A549 (cell line): ENCODE measurements around the gene ITPRIPL1. TPM values are rescaled to one million over a fixed set of nuclear protein-coding genes. Genes with fewer than 3 reads are reported as not detected.

Source experiments
- ATAC-seq, 2 experiments: fragments of 200-7000 bp in 1 of 2; fragments of >200 bp in 1 of 2; cut with Nextera tagmentation in 1 of 2; cut with Tn5 transposase in 1 of 2; 3 replicates each; pipeline versions ENCODE4 v1.8.0 to v1.9.1; 2018 to 2020; ENCODE audit warnings: mild to moderate bottlenecking in 1 of 2, moderate library complexity in 1 of 2
- CTCF ChIA-PET: fragments of 300-600 bp; sonication (Branson Sonifier 250); formaldehyde crosslinking; extraction: SDS; loops from one replicate; lab custom pipeline; 2021; ENCODE audit warnings: antibody characterized with exemption, inconsistent platforms; lab: Yijun Ruan, JAX
- POLR2A ChIA-PET: fragments of 350-600 bp; formaldehyde crosslinking; extraction: SDS; loops from one replicate; lab custom pipeline; 2021; ENCODE audit warnings: antibody characterized with exemption, inconsistent platforms; lab: Yijun Ruan, JAX
- DNase-seq, 2 experiments: peaks; one replicate each; pipeline versions ENCODE4 v3.0.0 to v3.0.0-alpha.2; 2011 to 2016; ENCODE audit warnings: low read depth in 1 of 2, low spot score in 1 of 2
- FAIRE-seq: peaks from 2 replicates; lab custom pipeline; 2011; peaks lifted over from hg19 to GRCh38; lab: Jason Lieb, UNC
- H3K27ac ChIP-seq, 2 experiments: fragments of >200 bp; sonication (Bioruptor Twin); formaldehyde crosslinking; 3 replicates each; pipeline ENCODE4 v1.5.1; 2016 to 2017
- H3K4me1 ChIP-seq: fragments of >200 bp; sonication (Bioruptor Twin); formaldehyde crosslinking; 3 replicates; pipeline ENCODE4 v1.6.1; 2016
- H3K4me2 ChIP-seq: fragments of >200 bp; sonication (Bioruptor Twin); formaldehyde crosslinking; 3 replicates; pipeline ENCODE4 v1.6.1; 2016
- H3K4me3 ChIP-seq: fragments of >200 bp; sonication (Bioruptor Twin); formaldehyde crosslinking; 3 replicates; pipeline ENCODE4 v1.5.1; 2016
- H3K9me3 ChIP-seq: fragments of >200 bp; sonication (Bioruptor Twin); formaldehyde crosslinking; 3 replicates; pipeline ENCODE4 v1.6.1; 2016
- CBX8 ChIP-seq: fragments of 200-600 bp; sonication (generic); IDR thresholded peaks from 2 replicates; pipeline ENCODE4 v1.6.1; 2016
- CEBPB ChIP-seq, 2 experiments: fragments of >200 bp in 1 of 2; sonication (Bioruptor Twin) in 1 of 2; formaldehyde crosslinking in 1 of 2; IDR thresholded peaks; 2 replicates each; pipeline ENCODE4 v1.6.1; 2012 to 2016
- EHF ChIP-seq: fragments of 250-450 bp; sonication (Bioruptor Pico); IDR thresholded peaks from 2 replicates; pipeline ENCODE4 v1.5.0; 2020; ENCODE audit warnings: mild to moderate bottlenecking
- EHMT2 ChIP-seq: fragments of 200-600 bp; sonication (generic); IDR thresholded peaks from 2 replicates; pipeline ENCODE4 v1.6.1; 2016; ENCODE audit warnings: antibody characterized with exemption, low read depth, mild to moderate bottlenecking, moderate library complexity
- EP300 ChIP-seq, 2 experiments: fragments of >200 bp; sonication (Bioruptor Twin); formaldehyde crosslinking; IDR thresholded peaks; 2 replicates in 1 of 2; 3 replicates in 1 of 2; pipeline ENCODE4 v1.6.1; 2016 to 2017
- FOSB ChIP-seq: fragments of 250-450 bp; sonication (Bioruptor Pico); IDR thresholded peaks from 2 replicates; pipeline ENCODE4 v1.5.0; 2020; ENCODE audit warnings: mild to moderate bottlenecking, moderate library complexity
- JUN ChIP-seq, 2 experiments: fragments of >200 bp; sonication (Bioruptor Twin); formaldehyde crosslinking; IDR thresholded peaks; 2 replicates in 1 of 2; 3 replicates in 1 of 2; pipeline ENCODE4 v1.6.1; 2016 to 2017
- KDM5A ChIP-seq: fragments of 200-600 bp; sonication (generic); IDR thresholded peaks from 2 replicates; pipeline ENCODE4 v1.6.1; 2016; ENCODE audit warnings: antibody characterized with exemption, mild to moderate bottlenecking
- NFE2L2 ChIP-seq: fragments of 150-350 bp; conservative IDR thresholded peaks from 2 replicates; pipeline ENCODE4 v1.6.1; 2014; ENCODE audit warnings: low read length
- RAD21 ChIP-seq, 2 experiments: fragments of >200 bp in 1 of 2; sonication (Bioruptor Twin) in 1 of 2; formaldehyde crosslinking in 1 of 2; IDR thresholded peaks in 1 of 2; conservative IDR thresholded peaks in 1 of 2; 2 replicates in 1 of 2; 3 replicates in 1 of 2; pipeline ENCODE4 v1.6.1; 2012 to 2018; ENCODE audit warnings: inconsistent platforms in 1 of 2
- ZSCAN20 ChIP-seq: fragments of 250-450 bp; sonication (Bioruptor Pico); IDR thresholded peaks from 2 replicates; pipeline ENCODE4 v1.8.0; 2022; ENCODE audit warnings: mild to moderate bottlenecking, moderate library complexity
- WGBS: methylation state at CpG from one replicate; pipeline ENCODE4 v1.1.6; 2017; ENCODE audit errors: missing lambda C conversion rate; 5-methylcytosine and 5-hydroxymethylcytosine counted together
- polyA plus RNA-seq, 4 experiments: library from polyadenylated mRNA; depleted of rRNA in 3 of 4; stranded (reverse); fragments of >200 nt; fragmentation: RNase III in 1 of 4; extraction: RNeasy Plus Mini Kit Qiagen cat#74134 plus additional on column Dnase treatment in 1 of 4; gene quantifications; 2 replicates in 3 of 4; 3 replicates in 1 of 4; pipeline ENCODE4 v1.2.3, GENCODE V29; 2011 to 2017
- TF ChIP-seq, protein P1 (sequence below): IDR thresholded peaks from 2 replicates; pipeline ENCODE4 v1.6.1; 2012; ENCODE audit warnings: low read depth, borderline replicate concordance
- TF ChIP-seq, protein P2 (sequence below): fragments of >200 bp; sonication (Bioruptor Twin); formaldehyde crosslinking; IDR thresholded peaks from 3 replicates; pipeline ENCODE4 v1.6.1; 2016
- TF ChIP-seq, protein P3 (sequence below): fragments of 200-600 bp; sonication (generic); IDR thresholded peaks from 2 replicates; pipeline ENCODE4 v1.6.1; 2016; ENCODE audit warnings: antibody characterized with exemption, mild to moderate bottlenecking, moderate library complexity
- TF ChIP-seq, protein P4 (sequence below): fragments of >200 bp; sonication (Bioruptor Twin); formaldehyde crosslinking; IDR thresholded peaks from 3 replicates; pipeline ENCODE4 v1.5.1; 2016
- TF ChIP-seq, protein P5 (sequence below): fragments of >200 bp; sonication (Bioruptor Twin); formaldehyde crosslinking; IDR thresholded peaks from 2 replicates; pipeline ENCODE4 v1.6.1; 2016

ITPRIPL1 gene
- polyA plus RNA-seq, 2 of the 4 experiments (the other 2 are of a cell fraction) = not detected

DNA sequence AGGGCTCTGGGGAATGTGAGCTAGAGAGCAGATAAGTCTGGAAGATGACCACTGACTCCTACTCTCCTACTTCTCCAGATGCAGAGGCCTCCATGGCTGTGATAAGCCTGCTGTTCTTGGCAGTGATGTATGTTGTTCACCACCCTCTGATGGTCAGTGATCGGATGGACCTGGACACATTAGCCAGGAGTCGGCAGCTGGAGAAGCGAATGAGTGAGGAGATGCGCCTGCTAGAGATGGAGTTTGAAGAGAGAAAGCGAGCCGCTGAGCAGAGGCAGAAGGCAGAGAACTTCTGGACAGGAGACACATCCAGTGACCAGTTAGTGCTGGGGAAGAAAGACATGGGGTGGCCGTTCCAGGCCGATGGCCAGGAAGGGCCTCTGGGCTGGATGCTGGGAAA is 1.4 kb downstream of the ITPRIPL1 start:
- CTCF ChIA-PET = interaction anchor here (1.2 to 1.5 kb wide), 2 partner anchors 33 to 182 kb away, joined by 3 read pairs; no protein-coding TSS in a partner anchor
- H3K4me2 ChIP-seq = no peak overlapping the region
- POLR2A ChIA-PET = no interaction called here
- H3K4me1 ChIP-seq = peaks cover 6% of the 10 kb centered on the region; the same call in 2 of the 3 replicates
- 87% methylated on average over 8 of the region's 8 CpGs for WGBS
- no peaks in the 10 kb centered on the region for H3K9me3 ChIP-seq
- FAIRE-seq (no peak), ATAC-seq (no peak), DNase-seq (no peak)
- TF ChIP-seq ZSCAN20 (CRISPR knock-in tag) (no peak), RAD21 (conservative IDR thresholded peaks at IDR 0.05 in 1 of 2, IDR thresholded peaks at IDR 0.05 in 1 of 2) (no peak), EHF (CRISPR knock-in tag) (no peak)
- H3K27ac ChIP-seq = no peak overlapping the region
- H3K4me3 ChIP-seq = no peak overlapping the region

DNA sequence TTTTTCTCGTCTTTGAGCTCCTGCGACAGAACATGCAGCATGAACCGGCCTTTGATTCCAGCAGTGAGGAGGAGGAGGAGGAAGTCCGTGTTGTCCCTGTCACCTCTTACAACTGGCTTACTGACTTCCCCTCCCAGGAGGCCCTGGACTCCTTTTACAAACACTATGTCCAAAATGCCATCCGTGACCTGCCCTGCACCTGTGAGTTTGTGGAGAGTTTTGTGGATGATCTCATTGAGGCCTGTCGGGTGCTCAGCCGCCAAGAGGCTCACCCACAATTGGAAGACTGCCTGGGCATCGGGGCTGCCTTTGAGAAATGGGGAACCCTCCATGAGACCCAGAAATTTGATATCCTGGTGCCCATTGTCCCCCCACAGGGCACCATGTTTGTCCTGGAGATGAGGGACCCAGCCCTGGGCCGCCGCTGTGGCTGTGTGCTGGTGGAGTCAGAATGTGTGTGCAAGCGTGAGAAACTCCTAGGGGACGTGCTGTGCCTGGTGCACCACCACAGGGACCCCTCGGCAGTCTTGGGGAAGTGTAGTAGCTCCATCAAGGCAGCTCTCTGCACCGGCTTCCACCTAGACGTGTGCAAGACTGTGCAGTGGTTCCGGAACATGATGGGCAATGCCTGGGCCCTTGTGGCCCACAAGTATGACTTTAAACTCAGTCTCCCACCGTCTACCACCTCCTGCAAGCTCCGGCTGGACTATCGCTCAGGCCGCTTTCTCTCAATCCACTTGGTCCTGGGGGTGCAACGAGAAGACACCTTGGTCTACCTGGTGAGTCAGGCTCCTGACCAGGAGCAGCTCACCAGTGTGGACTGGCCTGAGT is 2.1 kb downstream of the ITPRIPL1 start:
- DNase-seq (no peak), ATAC-seq (no peak), FAIRE-seq (no peak)
- no peak for TF ChIP-seq CBX8
- no peak for TF ChIP-seq CEBPB (IDR thresholded peaks at IDR 0.05)
- TF ChIP-seq KDM5A = no peak
- no peak for TF ChIP-seq JUN (IDR thresholded peaks at IDR 0.05)
- TF ChIP-seq, protein P1, sequence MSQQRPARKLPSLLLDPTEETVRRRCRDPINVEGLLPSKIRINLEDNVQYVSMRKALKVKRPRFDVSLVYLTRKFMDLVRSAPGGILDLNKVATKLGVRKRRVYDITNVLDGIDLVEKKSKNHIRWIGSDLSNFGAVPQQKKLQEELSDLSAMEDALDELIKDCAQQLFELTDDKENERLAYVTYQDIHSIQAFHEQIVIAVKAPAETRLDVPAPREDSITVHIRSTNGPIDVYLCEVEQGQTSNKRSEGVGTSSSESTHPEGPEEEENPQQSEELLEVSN = no peak
- no peak for TF ChIP-seq FOSB
- TF ChIP-seq, protein P2, sequence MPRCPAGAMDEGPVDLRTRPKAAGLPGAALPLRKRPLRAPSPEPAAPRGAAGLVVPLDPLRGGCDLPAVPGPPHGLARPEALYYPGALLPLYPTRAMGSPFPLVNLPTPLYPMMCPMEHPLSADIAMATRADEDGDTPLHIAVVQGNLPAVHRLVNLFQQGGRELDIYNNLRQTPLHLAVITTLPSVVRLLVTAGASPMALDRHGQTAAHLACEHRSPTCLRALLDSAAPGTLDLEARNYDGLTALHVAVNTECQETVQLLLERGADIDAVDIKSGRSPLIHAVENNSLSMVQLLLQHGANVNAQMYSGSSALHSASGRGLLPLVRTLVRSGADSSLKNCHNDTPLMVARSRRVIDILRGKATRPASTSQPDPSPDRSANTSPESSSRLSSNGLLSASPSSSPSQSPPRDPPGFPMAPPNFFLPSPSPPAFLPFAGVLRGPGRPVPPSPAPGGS = no peak
- TF ChIP-seq EHMT2 = no peak
- TF ChIP-seq, protein P3, sequence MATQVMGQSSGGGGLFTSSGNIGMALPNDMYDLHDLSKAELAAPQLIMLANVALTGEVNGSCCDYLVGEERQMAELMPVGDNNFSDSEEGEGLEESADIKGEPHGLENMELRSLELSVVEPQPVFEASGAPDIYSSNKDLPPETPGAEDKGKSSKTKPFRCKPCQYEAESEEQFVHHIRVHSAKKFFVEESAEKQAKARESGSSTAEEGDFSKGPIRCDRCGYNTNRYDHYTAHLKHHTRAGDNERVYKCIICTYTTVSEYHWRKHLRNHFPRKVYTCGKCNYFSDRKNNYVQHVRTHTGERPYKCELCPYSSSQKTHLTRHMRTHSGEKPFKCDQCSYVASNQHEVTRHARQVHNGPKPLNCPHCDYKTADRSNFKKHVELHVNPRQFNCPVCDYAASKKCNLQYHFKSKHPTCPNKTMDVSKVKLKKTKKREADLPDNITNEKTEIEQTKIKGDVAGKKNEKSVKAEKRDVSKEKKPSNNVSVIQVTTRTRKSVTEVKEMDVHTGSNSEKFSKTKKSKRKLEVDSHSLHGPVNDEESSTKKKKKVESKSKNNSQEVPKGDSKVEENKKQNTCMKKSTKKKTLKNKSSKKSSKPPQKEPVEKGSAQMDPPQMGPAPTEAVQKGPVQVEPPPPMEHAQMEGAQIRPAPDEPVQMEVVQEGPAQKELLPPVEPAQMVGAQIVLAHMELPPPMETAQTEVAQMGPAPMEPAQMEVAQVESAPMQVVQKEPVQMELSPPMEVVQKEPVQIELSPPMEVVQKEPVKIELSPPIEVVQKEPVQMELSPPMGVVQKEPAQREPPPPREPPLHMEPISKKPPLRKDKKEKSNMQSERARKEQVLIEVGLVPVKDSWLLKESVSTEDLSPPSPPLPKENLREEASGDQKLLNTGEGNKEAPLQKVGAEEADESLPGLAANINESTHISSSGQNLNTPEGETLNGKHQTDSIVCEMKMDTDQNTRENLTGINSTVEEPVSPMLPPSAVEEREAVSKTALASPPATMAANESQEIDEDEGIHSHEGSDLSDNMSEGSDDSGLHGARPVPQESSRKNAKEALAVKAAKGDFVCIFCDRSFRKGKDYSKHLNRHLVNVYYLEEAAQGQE = no peak
- TF ChIP-seq, protein P4, sequence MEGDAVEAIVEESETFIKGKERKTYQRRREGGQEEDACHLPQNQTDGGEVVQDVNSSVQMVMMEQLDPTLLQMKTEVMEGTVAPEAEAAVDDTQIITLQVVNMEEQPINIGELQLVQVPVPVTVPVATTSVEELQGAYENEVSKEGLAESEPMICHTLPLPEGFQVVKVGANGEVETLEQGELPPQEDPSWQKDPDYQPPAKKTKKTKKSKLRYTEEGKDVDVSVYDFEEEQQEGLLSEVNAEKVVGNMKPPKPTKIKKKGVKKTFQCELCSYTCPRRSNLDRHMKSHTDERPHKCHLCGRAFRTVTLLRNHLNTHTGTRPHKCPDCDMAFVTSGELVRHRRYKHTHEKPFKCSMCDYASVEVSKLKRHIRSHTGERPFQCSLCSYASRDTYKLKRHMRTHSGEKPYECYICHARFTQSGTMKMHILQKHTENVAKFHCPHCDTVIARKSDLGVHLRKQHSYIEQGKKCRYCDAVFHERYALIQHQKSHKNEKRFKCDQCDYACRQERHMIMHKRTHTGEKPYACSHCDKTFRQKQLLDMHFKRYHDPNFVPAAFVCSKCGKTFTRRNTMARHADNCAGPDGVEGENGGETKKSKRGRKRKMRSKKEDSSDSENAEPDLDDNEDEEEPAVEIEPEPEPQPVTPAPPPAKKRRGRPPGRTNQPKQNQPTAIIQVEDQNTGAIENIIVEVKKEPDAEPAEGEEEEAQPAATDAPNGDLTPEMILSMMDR = no peak
- no peak for TF ChIP-seq NFE2L2
- no peak for TF ChIP-seq EP300 (IDR thresholded peaks at IDR 0.05)
- TF ChIP-seq, protein P5, sequence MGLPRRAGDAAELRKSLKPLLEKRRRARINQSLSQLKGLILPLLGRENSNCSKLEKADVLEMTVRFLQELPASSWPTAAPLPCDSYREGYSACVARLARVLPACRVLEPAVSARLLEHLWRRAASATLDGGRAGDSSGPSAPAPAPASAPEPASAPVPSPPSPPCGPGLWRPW = no peak
- TF ChIP-seq, all 56 proteins: peak for 0
- ChIA-PET CTCF (interaction anchor here (1.2 to 1.5 kb wide), 3 partner anchors 10 to 181 kb away, joined by 3 read pairs; no protein-coding TSS in a partner anchor), POLR2A (no interaction called here)
- WGBS = 83% methylated on average over 21 of the region's 21 CpGs
- Histone ChIP-seq H3K4me3 (no peak overlapping the region), H3K4me1 (peaks cover 6% of the 10 kb centered on the region; the same call in 2 of the 3 replicates), H3K9me3 (no peaks in the 10 kb centered on the region), H3K4me2 (no peak overlapping the region), H3K27ac (no peak overlapping the region)
